Loucy (cell line): ENCODE results near the gene OPHN1.
"Not testable (repeated sequence)": the region's sequence is repeated elsewhere in the genome, so short reads cannot be mapped to it uniquely, and the experiment has no call there.

Experiments used
- CTCF ChIP-seq: fragments of 200-600 bp; sonication (generic); conservative IDR thresholded peaks from 2 replicates; pipeline ENCODE4 v1.5.1; 2014; ENCODE audit warnings: mild to moderate bottlenecking, antibody characterized with exemption, low read length
- EZH2phosphoT487 ChIP-seq: fragments of 200-600 bp; IDR thresholded peaks from 2 replicates; pipeline ENCODE4 v1.6.1; 2018; ENCODE audit warnings: antibody characterized with exemption, mild to moderate bottlenecking, moderate library complexity, borderline replicate concordance

GRCh38 chrX:68326841-68327240 lies 106.5 kb downstream of the OPHN1 start:
- not testable (repeated sequence) for TF ChIP-seq CTCF, EZH2phosphoT487
